HCT116 (cell line): Measurements from ENCODE around the gene SLC5A10.

Experiments used
- ELF1 ChIP-seq: IDR thresholded peaks from 2 replicates; pipeline ENCODE4 v1.6.1; 2012; ENCODE audit warnings: low read depth, borderline replicate concordance
- EZH2 ChIP-seq: fragments of 200-600 bp; sonication (generic); IDR thresholded peaks from 2 replicates; pipeline ENCODE4 v1.6.1; 2017; ENCODE audit warnings: antibody characterized with exemption, mixed run types
- POLR2A ChIP-seq: IDR thresholded peaks from 2 replicates; pipeline ENCODE4 v1.7.0; 2011; ENCODE audit warnings: borderline replicate concordance; ENCODE audit not compliant: insufficient read depth, insufficient read length; ENCODE audit errors: extremely low read depth
- RAD21 ChIP-seq: IDR thresholded peaks from 2 replicates; pipeline ENCODE4 v1.6.1; 2012; ENCODE audit warnings: low read depth, mild to moderate bottlenecking
- SRF ChIP-seq: IDR thresholded peaks from 2 replicates; pipeline ENCODE4 v1.6.1; 2012; ENCODE audit warnings: low read depth
- ZNF274 ChIP-seq: fragments of 200-500 bp; sonication (Bioruptor generic); IDR thresholded peaks from 2 replicates; pipeline ENCODE4 v1.6.1; 2014; ENCODE audit warnings: mild to moderate bottlenecking, low read depth, low read length, inconsistent platforms
- TF ChIP-seq, protein P1 (sequence below): IDR thresholded peaks from 2 replicates; pipeline ENCODE4 v1.6.1; 2012; ENCODE audit warnings: low read depth
- TF ChIP-seq, protein P2 (sequence below), 3 experiments: fragments of 200-600 bp in 1 of 3; sonication (generic) in 1 of 3; IDR thresholded peaks in 2 of 3; conservative IDR thresholded peaks in 1 of 3; 2 replicates each; pipeline ENCODE4 v1.5.1; 2012 to 2017; ENCODE audit warnings: low read depth in 2 of 3, low read length in 2 of 3, antibody characterized with exemption in 1 of 3, borderline replicate concordance in 1 of 3, control low read depth in 1 of 3, mild to moderate bottlenecking in 1 of 3, mixed read lengths in 1 of 3, mixed run types in 1 of 3, moderate library complexity in 1 of 3; ENCODE audit not compliant: insufficient read depth in 1 of 3

DNA sequence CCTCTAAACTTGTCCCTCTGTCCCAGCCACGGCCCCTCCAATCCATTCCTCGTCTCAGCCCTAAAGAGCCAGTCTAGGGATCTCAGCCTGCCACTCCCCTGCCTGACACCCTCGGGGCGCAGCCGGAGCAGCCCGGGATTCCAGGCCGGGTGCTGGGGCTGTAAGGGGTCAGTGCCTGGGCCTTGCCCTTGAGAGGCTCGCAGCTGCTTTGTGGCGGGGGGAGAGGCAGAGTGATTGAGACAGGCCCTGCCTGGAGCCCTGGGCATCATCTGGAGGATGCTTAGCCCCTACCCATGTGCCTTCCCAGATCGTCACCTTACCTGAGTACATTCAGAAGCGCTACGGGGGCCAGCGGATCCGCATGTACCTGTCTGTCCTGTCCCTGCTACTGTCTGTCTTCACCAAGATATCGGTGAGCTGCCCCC lies 8.3 kb downstream of the SLC5A10 start:
- no peak for TF ChIP-seq EZH2
- TF ChIP-seq ELF1, result no peak
- no peak for TF ChIP-seq ZNF274
- TF ChIP-seq, protein P1, sequence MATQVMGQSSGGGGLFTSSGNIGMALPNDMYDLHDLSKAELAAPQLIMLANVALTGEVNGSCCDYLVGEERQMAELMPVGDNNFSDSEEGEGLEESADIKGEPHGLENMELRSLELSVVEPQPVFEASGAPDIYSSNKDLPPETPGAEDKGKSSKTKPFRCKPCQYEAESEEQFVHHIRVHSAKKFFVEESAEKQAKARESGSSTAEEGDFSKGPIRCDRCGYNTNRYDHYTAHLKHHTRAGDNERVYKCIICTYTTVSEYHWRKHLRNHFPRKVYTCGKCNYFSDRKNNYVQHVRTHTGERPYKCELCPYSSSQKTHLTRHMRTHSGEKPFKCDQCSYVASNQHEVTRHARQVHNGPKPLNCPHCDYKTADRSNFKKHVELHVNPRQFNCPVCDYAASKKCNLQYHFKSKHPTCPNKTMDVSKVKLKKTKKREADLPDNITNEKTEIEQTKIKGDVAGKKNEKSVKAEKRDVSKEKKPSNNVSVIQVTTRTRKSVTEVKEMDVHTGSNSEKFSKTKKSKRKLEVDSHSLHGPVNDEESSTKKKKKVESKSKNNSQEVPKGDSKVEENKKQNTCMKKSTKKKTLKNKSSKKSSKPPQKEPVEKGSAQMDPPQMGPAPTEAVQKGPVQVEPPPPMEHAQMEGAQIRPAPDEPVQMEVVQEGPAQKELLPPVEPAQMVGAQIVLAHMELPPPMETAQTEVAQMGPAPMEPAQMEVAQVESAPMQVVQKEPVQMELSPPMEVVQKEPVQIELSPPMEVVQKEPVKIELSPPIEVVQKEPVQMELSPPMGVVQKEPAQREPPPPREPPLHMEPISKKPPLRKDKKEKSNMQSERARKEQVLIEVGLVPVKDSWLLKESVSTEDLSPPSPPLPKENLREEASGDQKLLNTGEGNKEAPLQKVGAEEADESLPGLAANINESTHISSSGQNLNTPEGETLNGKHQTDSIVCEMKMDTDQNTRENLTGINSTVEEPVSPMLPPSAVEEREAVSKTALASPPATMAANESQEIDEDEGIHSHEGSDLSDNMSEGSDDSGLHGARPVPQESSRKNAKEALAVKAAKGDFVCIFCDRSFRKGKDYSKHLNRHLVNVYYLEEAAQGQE, result no peak
- no peak for TF ChIP-seq RAD21
- TF ChIP-seq, protein P2, sequence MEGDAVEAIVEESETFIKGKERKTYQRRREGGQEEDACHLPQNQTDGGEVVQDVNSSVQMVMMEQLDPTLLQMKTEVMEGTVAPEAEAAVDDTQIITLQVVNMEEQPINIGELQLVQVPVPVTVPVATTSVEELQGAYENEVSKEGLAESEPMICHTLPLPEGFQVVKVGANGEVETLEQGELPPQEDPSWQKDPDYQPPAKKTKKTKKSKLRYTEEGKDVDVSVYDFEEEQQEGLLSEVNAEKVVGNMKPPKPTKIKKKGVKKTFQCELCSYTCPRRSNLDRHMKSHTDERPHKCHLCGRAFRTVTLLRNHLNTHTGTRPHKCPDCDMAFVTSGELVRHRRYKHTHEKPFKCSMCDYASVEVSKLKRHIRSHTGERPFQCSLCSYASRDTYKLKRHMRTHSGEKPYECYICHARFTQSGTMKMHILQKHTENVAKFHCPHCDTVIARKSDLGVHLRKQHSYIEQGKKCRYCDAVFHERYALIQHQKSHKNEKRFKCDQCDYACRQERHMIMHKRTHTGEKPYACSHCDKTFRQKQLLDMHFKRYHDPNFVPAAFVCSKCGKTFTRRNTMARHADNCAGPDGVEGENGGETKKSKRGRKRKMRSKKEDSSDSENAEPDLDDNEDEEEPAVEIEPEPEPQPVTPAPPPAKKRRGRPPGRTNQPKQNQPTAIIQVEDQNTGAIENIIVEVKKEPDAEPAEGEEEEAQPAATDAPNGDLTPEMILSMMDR (IDR thresholded peaks at IDR 0.05 in 2 of 3, conservative IDR thresholded peaks at IDR 0.05 in 1 of 3; ENCODE audit: borderline replicate concordance in 1 of 3, insufficient read depth in 1 of 3, low read depth in 2 of 3, low read length in 2 of 3), result no peak
- TF ChIP-seq POLR2A, result no peak
- no peak for TF ChIP-seq SRF
